Inferior parietal cortex (tissue), 1 donor: Measurements from ENCODE around the gene SMIM24.

ENCODE experiments used
- DNase-seq: peaks from one replicate; pipeline ENCODE4 v3.0.0-alpha.2; 2016; ENCODE audit errors: extremely low spot score

SMIM24 gene

DNA sequence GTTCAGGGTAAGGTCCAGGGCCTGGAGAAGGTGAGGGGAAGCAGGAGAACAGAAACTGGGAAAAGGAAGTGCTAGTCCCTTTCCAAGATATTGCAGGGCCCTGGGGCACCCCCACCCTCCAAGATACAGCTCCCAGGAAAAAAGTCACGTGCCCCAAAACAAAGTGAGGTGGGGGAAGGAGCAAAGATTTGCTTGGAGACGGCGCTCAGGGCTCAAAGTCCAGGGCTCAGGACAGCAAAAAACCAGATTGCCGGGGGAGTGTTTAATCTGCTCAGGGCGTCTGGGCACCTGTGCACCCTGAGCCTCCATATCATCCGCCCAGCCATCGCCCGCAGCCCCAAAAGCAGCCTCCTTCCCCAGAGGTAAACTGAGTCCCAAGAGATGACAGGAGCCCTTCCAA lies 6.3 kb downstream of the SMIM24 start:
- DNase-seq = no peak

DNA sequence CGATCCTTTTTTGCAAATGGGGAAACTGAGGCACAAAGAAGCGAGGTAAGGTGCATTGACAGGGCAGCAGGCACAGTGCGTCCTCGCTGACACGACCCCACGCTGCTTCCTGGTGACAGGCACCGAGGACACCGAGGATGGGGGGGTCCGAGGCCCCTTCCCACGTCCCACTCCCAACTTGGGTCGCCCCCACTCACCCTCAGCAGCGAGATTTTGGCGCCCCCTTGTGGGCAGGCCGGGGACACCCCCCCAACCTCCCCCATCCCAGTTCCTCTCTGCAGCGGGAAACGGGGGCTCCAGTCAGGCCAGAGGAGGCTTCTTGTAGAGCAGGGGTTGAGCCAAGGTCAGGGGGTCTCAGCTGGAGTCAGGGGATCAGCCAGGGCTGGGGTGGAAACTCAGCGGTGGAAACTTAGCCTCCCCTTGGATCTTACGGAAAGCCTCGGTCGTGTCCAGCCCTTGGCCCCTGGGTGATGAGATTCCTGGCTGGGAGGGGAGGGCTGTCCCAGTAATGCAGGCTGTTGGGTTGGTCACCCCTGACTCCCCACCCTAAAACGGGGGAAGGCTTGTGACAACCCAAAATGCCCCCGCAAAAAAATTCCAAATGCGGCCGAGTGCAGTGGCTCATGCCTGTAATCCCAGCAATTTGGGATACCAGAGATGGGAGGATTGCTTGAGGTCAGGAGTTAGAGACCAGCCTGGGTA lies 8.2 kb downstream of the SMIM24 start:
- DNase-seq = no peak

DNA sequence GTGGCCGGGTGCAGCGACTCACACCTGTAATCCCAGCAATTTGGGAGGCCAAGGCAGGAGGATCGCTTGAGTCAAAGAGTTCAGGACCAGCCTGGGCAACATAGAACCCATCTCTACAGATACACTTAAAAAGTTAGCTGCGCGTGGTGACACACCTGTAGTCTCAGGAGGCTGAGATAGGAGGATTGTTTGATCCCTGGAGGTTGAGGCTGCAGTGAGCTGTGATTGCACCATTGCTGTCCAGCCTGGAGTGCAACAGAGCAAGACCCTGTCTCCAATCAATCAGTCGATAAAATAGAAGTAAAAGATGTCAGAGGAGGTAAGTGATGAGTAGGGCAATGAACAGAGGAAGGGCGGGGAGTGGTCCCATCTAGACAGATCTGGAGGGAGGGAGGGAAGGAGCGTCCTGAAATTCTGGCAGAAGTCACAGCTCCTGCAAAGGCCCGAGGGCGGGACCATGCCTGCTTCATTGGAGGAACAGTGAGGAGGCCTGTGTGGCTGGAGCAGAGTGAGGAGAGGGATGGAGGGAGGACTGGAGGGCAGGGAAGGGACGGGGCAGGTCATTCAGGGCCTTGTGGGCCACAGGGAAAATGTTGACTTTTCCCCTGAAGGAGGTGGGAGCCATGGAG lies 9.7 kb downstream of the SMIM24 start:
- DNase-seq = no peak

DNA sequence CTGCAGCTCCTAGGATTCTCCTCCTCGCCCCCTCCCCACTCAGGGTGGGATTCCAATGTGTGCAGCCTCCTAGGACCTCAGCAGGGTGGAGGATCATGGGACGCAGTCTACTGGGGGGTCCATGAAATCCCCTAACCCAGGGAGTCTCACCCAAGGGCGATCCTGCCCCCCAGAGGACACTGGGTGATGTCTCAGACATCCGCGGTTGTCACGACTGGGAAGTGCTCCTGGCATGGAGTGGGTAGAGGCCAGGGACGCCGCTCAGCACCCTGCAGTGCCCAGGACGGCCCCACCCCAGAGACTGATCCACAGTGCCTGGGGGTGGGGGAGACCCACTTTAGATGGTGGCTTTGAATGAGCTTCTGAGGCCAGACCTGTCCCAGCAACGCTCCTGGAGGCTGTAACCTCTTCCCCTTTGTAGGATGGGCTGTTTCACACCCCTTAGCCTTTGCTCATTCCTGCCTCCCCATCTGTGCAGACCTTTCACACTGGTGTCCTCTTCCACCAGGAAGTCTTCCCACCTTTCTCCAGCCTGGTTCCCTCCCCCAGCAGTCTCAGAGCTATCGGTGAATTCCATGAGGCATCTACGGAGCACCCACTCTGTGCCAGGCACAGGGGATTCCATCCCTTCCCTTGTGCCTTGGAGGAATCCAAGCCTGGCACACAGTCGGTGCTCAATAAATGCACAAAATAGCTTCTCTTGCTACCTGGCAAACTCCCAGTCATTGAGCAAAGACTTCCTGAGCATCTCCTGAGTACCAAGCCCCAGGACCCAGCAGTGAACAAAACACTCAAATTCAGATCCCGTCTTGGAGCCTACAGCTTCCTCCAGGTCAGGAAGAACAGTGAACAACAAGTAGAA lies 10.5 kb downstream of the SMIM24 start:
- no peak for DNase-seq

DNA sequence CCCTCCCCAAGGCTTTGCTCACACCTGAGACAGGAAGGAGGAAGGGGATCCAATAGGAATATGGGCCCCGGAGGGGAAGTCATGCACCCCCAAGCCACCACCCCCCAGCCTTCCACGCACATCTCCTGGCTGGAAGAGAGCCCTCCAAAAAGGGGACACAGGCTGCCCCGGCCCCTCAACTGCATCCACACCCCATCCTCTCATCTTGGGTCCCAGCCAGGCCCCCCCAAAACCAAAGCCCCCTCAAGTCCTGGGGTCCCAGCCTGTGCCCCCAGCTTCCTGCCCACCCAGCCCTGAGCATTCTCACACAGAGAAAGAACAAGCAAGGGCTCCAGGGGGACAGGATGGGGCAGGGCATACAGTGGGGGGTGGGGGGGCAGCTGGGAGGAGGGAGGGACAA lies 12.1 kb downstream of the SMIM24 start:
- no peak for DNase-seq

DNA sequence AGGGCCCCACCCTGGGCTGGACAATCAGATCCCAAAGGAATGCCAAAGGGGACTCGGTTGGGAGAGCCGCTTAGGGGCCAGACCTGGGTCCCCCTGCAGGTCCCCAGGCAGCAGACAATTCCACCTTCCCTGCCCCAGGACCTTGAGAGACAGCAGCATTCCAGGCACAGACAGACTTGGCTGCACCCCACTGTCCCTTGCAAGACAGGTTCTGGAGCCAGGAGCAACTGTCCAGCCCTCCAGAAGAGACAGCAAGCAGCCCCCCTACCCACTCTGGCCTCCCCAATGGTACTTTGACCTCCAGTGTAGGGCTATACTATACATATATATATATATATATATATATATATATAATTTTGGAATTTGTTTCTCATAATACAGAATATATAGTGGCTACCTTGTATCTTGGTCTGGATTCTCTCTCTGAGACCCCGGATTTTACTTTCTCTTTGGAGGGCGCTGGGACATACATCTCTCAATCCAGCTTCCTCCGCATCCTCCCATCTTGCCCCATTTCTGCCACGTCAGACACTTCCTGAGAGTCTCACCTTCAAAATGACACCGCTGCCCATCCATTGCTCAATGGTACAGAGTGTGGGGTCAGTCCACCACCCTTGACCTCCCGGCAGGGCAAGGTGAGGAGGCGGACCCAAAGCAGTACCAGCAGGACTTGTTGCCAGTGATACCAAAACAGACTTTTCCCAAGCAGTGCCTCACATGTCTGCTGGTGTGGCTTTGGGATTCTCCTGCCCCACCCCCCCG lies 12.7 kb downstream of the SMIM24 start:
- no peak for DNase-seq

DNA sequence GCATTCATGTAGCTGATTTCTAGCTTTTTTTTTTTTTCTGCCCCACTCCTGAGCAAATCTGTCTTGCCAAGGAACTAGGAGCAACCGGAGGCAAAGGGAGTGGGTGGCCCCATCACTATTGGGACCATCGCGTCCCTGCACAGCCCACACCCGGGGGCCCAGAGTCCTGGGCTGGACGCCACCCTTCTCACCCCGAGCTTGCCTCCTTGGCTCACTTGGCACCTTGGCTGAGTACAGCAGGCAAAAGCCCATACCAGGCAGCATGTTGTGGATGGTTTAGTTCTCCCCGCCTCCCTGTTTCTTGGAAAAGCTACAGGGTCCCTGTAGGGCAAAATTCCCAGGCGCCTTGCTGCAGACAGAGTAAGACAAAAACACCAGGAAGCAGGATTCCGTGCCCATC lies 13.7 kb downstream of the SMIM24 start:
- peak; percentile 25 for DNase-seq

DNA sequence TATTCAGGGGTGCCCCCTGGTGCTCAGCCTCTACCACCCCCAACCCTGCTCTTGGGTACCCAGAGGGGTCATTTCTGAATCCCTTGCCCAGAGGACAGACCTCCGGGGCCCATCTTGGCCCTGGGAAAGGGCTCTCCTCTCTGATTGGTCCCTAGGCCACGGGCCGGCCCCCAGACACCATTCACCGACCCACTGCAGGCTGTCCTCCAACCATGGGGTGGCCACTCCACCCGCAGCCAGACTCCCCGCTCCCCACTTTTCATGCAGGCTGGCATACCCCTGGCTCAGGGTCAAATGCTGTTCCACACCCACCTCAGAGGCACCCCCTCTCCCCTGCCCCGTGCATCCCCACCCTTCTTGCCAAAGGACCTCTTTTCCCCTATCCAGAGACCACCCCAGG lies 14.8 kb downstream of the SMIM24 start:
- DNase-seq = no peak

DNA sequence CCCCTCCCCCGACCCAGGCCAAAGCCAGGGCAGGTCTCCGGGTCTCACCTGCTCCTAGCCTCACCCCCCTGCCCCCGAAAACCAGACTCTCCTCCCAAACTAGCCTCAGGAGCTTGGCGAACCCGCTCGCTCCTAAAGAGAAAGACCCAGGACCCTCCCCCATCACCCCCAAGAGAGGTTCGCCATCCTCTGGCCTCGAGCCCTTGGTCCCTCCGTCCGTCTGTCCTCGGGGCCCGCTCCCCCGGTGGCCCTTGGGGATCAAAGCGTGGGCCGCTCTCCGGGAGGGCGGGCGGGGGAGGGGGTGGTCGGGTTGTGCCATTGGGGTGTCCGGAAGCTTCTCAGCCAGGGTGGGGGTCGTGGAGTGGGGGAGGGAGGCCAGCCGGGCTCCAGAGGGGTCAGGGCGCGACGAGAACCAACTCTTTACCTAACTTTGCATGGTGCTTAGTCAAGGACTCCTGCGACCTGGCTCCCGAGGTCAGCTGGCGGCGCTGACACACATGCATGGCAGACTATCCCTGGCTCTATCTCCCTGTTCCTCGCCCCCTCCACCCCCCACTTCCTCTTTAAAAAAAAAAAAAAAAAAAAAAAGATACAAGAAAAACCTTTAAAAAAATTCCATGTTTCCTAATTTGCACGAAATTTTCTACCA lies 15.6 kb downstream of the SMIM24 start:
- no peak for DNase-seq

DNA sequence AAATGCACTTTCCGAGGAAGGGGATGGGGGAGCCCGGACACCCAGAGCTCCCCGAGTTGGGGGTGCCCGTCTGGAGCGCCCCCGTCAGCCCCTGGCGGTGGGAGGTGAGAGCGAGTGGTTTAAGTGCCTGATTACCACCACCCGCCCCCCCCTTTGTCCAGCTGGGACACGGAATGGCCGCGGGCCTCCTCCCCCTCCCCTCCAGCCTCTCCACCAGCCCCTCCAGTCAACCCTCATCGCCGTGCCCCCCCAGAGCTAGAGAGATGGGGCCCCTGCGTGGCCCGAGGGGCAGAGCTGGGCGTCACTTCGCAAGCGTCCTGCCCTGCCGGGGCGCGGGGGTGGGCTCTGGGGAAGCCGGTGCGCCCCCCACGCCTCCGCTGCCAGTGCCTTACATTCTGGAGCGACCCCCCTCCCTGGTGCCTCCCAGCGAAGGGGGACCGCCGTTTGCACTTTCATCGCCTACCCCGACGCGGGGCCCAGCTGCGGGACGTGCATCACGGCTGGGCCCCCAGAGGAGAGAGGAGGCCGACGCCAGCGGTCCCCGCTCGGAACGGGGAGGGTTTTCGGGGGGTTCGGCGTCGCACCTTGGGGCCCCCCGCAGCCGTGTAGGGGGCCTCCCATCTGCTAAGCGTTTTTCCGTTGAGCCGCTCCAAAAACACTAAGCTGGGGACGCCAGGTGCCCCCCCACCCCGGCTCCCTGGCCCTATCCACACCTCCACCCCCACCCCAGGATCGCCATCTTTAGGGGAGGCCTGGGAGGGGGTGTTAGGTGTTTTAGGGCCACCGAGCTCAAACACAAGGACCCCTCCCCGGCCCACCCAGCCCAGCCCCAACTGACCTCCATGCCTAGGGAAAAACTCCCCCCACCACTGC lies 16.4 kb downstream of the SMIM24 start:
- no peak for DNase-seq

DNA sequence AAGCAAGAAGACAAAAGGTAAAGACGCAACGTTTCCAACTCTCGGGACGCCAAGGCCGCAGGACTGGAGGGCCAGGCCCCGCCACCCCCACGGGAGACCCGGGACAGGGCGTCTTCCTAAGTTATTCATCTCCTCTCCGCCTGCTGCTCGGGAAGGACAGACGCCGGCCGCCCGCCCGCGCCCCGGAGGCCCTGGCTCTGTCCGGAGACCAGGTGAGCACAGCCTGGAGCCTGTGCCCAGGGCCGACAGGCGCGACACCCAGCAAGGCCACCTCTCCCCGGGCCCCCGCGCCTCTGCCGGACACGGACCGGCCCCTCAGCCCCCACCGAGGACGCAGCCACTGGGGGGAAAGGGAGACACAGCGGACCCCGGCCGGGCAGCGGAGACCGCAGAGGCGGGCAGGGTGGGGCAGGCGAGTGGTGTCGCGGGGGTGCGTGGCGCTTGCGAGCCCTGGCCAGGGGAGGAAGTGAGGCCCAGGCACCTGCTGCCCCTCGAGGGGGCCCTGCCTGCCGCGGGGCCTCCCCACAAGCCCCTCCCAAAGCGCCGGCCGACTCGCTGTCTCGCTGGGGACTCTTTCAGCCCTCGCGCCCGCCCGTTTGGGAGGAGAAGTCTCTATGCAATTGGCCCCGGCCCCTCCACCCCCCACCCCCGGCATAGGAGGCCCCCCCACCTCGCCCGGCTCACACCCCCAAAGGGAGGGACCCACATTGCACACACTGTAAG lies 17.2 kb downstream of the SMIM24 start:
- no peak for DNase-seq

DNA sequence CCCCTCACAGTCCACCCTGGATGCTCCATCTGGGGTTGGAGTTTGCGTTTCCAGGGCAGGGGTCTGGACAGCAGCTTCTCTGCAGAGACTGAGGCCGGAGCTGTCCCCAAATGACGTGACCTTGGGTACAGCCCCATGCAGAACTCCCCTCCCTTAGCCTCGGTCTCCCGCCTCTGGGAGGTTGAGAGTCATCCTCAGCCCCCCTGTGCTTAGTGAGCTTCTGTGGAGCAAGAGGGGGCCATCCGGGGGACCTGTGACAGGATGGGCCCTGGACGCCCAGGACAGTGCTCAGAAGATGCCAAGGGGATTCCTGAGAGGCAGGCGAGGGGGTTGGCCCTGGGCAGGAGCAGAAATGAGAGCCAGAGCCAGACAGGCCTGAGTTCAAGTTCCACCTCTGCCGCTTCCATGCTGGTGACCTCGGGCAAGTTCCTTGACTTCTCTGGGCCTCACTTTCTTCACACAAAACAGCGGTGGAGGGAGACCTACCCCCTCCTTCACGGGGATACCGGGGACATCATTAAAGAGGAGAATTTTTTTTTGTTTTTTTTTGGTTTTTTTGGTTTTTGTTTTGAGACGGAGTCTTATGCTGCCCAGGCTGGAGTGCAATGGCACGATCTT lies 20.3 kb downstream of the SMIM24 start:
- DNase-seq = no peak

DNA sequence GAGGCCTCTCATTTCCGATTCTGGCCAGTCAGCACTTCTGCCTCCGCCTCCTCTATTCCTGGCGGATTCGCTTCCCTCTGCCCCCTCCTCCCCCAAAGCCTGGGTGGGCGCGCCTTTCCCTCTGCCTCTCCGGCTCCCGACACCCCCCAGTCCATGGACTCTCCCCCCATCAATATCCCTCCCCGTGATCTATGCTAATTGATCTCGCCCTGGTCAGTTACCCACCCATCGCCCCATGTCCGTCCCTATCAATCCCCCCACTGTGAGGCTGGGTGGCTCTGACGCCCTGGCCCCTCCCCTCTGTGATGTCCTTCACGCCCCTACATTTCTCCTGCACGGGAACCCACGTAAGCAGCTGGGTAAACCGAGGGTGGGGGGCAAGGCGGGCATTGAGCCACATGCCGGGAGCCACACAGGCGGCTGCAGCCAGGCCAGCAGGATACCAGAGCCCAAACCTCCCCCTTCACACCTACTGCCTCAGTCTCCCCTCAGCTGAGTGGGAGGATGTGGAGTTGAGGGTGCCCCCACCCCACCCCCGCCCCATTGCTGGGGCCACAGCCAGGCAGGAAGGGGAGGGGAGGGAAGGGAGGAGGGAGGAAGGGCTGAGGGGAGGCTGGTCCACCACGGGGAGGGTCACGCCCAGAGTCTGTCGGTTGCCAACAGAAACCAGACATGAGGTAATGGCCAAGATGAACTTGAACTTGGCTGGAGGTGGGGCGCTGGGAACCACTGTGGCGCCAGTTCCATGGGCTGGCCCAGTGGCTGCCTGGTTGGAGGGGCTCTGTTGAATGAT lies 21.0 kb downstream of the SMIM24 start:
- DNase-seq = no peak

DNA sequence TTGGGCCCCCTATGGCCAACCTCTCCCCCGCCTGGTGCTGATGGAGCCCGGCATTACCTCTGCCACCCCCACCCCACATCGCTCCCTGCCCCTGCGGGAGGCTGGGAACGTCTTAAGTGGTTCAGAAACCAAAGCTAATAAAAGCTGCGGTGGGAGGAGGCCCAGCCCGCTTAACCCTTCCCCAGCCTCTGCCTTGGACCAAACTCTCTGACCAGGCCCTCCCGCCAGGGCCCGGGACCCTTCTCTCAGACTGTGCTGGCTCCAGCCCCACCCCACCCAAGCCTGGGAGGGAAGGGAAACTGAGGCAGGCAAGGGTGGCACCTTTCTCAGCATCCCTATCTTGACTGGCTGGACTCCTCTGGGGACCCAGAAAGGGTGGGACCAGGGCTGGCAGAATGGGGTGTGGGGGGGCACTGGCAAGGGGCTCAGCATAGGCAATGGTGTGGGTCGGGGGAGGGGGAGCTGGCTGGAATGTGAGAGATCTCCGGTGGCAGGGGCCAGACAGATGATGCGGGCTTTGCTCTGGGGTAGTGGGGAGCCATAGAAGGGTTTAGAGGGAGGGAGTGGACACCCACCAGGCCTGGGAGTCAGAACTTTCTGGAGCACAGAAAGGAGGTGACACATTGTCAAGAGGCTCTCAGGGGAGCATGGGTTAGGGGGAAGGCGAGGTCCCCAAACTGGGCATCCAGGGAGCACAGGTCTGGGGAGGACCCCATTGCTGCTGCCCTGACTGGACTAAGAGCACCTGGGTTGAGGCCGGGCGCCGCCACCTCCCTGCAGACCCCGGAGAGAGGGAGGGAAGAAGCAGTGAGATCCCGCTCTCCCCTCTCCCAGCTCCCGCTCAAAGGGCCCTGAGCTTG lies 21.9 kb downstream of the SMIM24 start:
- no peak for DNase-seq

DNA sequence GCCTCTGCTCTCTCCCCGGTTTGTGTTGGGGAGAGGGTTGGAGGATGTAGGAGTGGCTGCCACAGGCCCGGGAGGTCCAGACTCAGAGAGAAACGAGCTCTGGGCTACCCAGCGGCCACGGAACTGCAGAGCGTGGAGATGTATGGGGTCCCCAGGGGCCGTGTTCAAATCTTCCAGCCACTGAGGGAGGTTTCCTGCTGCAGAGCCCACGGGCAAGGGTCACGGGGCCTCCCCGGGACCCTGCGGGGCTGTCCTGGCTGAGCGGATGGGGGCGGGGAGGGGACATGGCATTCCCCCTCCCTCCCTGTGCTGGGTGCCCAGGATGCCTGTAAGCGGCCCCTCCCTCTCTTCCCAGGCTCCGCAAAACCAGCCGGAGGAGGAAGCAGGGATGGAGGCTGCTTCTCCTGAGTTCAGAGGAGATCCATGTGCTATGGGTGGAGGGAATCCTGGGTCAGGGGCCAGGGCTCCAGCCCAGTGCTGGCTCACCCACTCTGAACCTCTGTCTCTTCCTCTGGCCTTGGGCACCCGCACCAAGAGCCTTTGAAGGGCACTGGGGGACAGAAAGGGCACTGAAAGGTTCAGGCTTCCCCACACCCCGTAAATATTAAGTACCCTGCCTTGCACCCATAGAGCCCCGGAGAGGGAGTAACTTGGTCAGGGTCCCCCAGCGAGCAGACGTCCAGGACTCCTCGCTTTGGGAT lies 22.6 kb downstream of the SMIM24 start:
- no peak for DNase-seq

DNA sequence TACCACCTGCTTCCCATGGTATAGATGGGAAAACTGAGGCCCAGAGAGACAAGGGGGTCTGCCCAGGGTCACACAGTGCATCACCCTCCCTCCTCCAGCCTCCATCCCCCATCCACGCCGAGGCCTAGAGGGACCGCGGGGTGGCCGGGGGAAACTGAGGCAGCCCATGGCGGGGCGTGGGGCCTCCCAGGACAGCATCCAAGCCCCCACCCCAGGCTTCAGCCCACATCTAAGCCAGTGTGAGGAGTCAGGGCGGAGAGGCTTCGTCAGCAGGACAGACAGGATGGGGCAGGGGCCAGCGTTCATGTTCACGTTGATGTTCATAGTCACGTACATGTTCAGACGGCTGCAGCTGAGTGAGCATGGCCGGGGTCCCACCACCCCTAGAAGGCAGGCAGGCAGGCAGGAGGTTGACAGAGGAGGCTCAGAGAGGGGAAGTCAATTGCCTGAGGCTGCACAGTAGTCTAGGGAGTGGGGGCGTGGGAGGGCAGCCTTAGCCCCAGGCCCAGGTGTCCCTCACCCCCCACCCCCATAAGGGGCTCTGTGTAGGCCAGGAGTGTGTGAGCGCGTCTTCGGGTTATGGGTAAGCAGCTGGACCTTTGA lies 23.3 kb downstream of the SMIM24 start:
- DNase-seq = no peak
